Measurements from ENCODE around the gene TUBAL3.

Gene TUBAL3

DNA sequence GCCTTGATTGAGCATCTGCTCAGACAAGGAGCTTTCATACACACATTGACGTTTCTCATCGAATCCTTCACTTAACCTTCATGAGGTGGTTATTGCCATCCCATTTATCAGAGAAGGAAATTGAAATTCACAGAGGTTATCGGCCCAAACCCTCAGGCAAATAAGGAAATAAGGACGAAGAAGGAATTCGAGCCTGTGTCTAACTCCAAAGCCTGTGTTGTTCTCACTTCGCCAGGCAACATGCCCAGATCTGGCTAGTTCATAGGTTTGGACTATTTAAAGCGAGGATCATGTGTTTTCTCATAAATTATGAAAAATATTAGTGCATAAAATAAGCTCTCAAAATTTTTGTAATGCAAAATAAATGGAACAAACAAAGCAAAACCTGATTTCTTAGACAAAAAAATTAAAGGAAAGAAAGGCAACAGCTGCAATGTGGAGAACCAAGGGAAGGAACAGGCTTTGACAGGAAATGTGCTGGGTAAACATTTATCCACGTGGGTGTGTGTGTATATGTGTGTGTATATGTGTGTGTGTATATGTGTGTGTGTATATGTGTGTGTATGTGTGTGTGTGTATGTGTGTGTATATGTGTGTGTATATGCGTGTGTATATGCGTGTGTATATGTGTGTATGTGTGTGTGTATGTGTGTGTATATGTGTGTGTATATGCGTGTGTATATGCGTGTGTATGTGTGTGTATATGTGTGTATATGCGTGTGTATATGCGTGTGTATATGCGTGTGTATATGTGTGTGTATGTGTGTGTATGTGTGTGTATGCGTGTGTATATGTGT, 35.1 kb downstream of the TUBAL3 start:
- TF ChIP-seq ZNF610 (tag by site-specific recombination; IDR thresholded peaks at IDR 0.05; ENCODE audit: borderline replicate concordance): no peak
- TF ChIP-seq ZNF664 (tag by site-specific recombination; IDR thresholded peaks at IDR 0.05): no peak
- TF ChIP-seq, protein P1, sequence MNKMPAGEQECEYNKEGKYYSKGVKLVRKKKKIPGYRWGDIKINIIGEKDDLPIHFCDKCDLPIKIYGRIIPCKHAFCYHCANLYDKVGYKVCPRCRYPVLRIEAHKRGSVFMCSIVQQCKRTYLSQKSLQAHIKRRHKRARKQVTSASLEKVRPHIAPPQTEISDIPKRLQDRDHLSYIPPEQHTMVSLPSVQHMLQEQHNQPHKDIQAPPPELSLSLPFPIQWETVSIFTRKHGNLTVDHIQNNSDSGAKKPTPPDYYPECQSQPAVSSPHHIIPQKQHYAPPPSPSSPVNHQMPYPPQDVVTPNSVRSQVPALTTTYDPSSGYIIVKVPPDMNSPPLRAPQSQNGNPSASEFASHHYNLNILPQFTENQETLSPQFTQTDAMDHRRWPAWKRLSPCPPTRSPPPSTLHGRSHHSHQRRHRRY (tag by site-specific recombination; IDR thresholded peaks at IDR 0.05): no peak
- TF ChIP-seq, protein P2, sequence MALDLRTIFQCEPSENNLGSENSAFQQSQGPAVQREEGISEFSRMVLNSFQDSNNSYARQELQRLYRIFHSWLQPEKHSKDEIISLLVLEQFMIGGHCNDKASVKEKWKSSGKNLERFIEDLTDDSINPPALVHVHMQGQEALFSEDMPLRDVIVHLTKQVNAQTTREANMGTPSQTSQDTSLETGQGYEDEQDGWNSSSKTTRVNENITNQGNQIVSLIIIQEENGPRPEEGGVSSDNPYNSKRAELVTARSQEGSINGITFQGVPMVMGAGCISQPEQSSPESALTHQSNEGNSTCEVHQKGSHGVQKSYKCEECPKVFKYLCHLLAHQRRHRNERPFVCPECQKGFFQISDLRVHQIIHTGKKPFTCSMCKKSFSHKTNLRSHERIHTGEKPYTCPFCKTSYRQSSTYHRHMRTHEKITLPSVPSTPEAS (tag by site-specific recombination; IDR thresholded peaks at IDR 0.05): peak; percentile 97

DNA sequence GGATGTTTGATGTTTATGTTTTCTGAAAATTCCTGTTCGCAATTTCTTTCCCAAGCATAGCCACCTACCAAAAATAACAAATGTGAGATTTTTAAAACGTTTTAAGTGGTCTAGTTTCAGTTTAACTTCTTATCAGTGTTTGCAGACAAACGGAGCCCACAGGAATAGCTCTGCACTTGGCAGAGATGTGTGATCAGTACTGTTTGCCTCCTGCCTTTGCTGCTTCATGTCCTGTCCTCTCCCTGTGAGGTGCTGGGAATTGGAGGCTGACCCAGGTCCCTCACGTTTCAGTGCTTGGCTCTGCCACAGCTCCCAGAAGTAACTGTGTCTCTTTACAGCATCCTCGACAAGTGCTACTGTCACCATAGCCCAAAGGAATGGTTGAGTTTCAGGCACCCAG, 38.7 kb downstream of the TUBAL3 start:
- Histone ChIP-seq H3K27ac (ENCODE audit: extremely low read depth, low read depth, low read length) (no peak overlapping the region), H3K9me3 (ENCODE audit: control insufficient read depth, insufficient read depth, low read depth, low read length) (no peaks in the 10 kb centered on the region), H3K4me1 (ENCODE audit: control insufficient read depth, insufficient read depth, low read length) (no peaks in the 10 kb centered on the region), H3K4me3 (ENCODE audit: low read depth, low read length) (no peak overlapping the region), H3K36me3 (ENCODE audit: control insufficient read depth in 2 of 2, insufficient read depth in 1 of 2, low read length in 2 of 2) (no peaks in the 10 kb centered on the region)
- TF ChIP-seq, protein P3, sequence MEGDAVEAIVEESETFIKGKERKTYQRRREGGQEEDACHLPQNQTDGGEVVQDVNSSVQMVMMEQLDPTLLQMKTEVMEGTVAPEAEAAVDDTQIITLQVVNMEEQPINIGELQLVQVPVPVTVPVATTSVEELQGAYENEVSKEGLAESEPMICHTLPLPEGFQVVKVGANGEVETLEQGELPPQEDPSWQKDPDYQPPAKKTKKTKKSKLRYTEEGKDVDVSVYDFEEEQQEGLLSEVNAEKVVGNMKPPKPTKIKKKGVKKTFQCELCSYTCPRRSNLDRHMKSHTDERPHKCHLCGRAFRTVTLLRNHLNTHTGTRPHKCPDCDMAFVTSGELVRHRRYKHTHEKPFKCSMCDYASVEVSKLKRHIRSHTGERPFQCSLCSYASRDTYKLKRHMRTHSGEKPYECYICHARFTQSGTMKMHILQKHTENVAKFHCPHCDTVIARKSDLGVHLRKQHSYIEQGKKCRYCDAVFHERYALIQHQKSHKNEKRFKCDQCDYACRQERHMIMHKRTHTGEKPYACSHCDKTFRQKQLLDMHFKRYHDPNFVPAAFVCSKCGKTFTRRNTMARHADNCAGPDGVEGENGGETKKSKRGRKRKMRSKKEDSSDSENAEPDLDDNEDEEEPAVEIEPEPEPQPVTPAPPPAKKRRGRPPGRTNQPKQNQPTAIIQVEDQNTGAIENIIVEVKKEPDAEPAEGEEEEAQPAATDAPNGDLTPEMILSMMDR (tag by site-specific recombination; IDR thresholded peaks at IDR 0.05): no peak
- TF ChIP-seq, protein P4, sequence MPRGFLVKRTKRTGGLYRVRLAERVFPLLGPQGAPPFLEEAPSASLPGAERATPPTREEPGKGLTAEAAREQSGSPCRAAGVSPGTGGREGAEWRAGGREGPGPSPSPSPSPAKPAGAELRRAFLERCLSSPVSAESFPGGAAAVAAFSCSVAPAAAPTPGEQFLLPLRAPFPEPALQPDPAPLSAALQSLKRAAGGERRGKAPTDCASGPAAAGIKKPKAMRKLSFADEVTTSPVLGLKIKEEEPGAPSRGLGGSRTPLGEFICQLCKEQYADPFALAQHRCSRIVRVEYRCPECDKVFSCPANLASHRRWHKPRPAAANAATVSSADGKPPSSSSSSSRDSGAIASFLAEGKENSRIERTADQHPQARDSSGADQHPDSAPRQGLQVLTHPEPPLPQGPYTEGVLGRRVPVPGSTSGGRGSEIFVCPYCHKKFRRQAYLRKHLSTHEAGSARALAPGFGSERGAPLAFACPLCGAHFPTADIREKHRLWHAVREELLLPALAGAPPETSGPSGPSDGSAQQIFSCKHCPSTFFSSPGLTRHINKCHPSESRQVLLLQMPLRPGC (tag by site-specific recombination; IDR thresholded peaks at IDR 0.05): no peak
- TF ChIP-seq ZBTB7A (tag by site-specific recombination; IDR thresholded peaks at IDR 0.05; ENCODE audit: low read depth) (no peak), ZNF677 (tag by site-specific recombination; IDR thresholded peaks at IDR 0.05) (no peak), ZNF175 (tag by site-specific recombination; IDR thresholded peaks at IDR 0.05) (no peak), ZNF16 (tag by site-specific recombination; IDR thresholded peaks at IDR 0.05; ENCODE audit: low read depth) (no peak), ZBTB17 (tag by site-specific recombination; IDR thresholded peaks at IDR 0.05) (no peak), ZBTB48 (tag by site-specific recombination; IDR thresholded peaks at IDR 0.05) (no peak), ZNF324 (tag by site-specific recombination; IDR thresholded peaks at IDR 0.05) (no peak), ZNF2 (tag by site-specific recombination; IDR thresholded peaks at IDR 0.05) (no peak), EGR2 (tag by site-specific recombination; IDR thresholded peaks at IDR 0.05; ENCODE audit: low read depth) (no peak), GLI4 (tag by site-specific recombination; IDR thresholded peaks at IDR 0.05) (no peak), ZNF211 (tag by site-specific recombination; IDR thresholded peaks at IDR 0.05; ENCODE audit: low read depth) (no peak), ZNF624 (tag by site-specific recombination; IDR thresholded peaks at IDR 0.05) (no peak)
- TF ChIP-seq, protein P5, sequence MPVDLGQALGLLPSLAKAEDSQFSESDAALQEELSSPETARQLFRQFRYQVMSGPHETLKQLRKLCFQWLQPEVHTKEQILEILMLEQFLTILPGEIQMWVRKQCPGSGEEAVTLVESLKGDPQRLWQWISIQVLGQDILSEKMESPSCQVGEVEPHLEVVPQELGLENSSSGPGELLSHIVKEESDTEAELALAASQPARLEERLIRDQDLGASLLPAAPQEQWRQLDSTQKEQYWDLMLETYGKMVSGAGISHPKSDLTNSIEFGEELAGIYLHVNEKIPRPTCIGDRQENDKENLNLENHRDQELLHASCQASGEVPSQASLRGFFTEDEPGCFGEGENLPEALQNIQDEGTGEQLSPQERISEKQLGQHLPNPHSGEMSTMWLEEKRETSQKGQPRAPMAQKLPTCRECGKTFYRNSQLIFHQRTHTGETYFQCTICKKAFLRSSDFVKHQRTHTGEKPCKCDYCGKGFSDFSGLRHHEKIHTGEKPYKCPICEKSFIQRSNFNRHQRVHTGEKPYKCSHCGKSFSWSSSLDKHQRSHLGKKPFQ (tag by site-specific recombination; IDR thresholded peaks at IDR 0.05): no peak
- TF ChIP-seq, protein P6, sequence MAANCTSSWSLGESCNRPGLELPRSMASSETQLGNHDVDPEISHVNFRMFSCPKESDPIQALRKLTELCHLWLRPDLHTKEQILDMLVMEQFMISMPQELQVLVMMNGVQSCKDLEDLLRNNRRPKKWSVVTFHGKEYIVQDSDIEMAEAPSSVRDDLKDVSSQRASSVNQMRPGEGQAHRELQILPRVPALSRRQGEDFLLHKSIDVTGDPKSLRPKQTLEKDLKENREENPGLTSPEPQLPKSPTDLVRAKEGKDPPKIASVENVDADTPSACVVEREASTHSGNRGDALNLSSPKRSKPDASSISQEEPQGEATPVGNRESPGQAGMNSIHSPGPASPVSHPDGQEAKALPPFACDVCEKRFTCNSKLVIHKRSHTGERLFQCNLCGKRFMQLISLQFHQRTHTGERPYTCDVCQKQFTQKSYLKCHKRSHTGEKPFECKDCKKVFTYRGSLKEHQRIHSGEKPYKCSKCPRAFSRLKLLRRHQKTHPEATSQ (tag by site-specific recombination; IDR thresholded peaks at IDR 0.05): no peak
- POLR2A ChIA-PET: no interaction called here
- CTCF ChIA-PET: no interaction called here

More for the DNA sequence above, 35.1 kb downstream of the TUBAL3 start:
- Histone ChIP-seq H3K9me3 (ENCODE audit: control insufficient read depth, insufficient read depth, low read depth, low read length) (no peaks in the 10 kb centered on the region), H3K4me3 (ENCODE audit: low read depth, low read length) (no peak overlapping the region), H3K4me1 (ENCODE audit: control insufficient read depth, insufficient read depth, low read length) (no peaks in the 10 kb centered on the region), H3K36me3 (ENCODE audit: control insufficient read depth in 2 of 2, insufficient read depth in 1 of 2, low read length in 2 of 2) (no peaks in the 10 kb centered on the region), H3K27ac (ENCODE audit: extremely low read depth, low read depth, low read length) (no peak overlapping the region)
- POLR2A ChIA-PET: no interaction called here
- CTCF ChIA-PET: interaction anchor here (1.4 kb wide), 2 partner anchors 14 to 519 kb away, joined by 3 read pairs; no protein-coding TSS in a partner anchor
